GM04504 (cell line): ENCODE data around the gene ARRDC4.
"Not testable (repeated sequence)": the region's sequence is repeated elsewhere in the genome, so short reads cannot be mapped to it uniquely, and the experiment has no call there.

ENCODE experiments used
- DNase-seq: peaks from one replicate; pipeline ENCODE4 v3.0.0-alpha.2; 2012; ENCODE audit warnings: low read depth

ARRDC4 gene

GRCh38 chr15:97966924-97967620 is 6.6 kb downstream of the ARRDC4 start:
- peak; percentile 44 for DNase-seq

- no peak for DNase-seq
Observed at GRCh38 chr15:97967881-97968280, 7.4 kb downstream of the ARRDC4 start.

DNA sequence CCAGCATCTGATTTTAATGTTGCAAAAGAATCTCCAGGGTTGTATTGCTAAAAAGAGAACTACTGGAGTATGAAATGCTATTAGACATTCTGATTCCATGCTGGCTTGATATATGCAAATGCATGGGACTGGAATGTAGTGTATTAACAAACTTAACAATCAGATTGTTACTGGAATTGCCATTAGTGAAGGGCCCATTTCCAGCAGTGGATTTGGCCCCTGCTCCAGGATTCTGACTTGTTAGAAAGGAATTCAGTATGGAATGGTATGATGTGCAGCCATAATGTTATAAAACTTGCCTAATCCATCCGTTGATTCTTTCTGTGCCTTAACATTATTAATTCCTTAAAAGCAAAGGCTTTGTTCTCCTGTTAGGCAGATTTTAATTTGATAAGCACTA is 7.9 kb downstream of the ARRDC4 start:
- DNase-seq: peak; percentile 85

- DNase-seq: no peak
Observed at GRCh38 chr15:97972366-97972765, 11.9 kb downstream of the ARRDC4 start.

GRCh38 chr15:97976129-97976528 is 15.6 kb downstream of the ARRDC4 start:
- DNase-seq: no peak

DNA sequence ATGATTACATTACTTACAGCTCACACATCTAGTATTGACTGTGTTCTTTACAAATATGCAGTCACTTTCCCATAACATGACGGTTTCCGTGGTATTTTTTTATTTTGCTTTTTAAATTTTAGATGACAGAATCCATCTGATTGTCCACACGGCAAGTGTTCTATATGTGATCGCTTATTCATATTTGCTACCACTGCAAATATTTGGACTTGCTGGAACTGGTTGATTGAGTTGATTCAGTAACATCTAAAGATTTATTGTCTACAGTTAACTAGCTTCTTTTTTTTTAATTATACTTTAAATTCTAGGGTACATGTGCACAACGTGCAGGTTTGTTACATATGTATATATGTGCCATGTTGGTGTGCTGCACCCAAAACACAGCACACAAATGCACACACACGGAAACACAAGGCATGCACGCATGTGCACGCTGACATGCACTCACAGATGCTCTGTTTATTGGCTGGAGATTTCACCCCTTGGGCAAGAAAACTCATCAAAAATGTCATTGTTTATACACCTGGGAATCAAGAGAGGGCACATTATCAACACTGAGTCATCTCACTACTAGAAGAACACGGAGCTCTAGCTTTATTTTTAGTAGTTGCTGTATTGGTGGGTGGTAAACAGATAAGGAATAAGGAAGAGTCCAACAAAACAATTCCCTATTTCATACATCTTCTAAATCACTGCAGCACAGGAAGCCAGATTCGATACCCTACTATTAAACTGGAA is 16.4 kb downstream of the ARRDC4 start:
- no peak for DNase-seq

GRCh38 chr15:97977734-97978133 is 17.2 kb downstream of the ARRDC4 start:
- no peak for DNase-seq

- DNase-seq: no peak
Observed at GRCh38 chr15:97978401-97979139, 18.1 kb downstream of the ARRDC4 start.

DNA sequence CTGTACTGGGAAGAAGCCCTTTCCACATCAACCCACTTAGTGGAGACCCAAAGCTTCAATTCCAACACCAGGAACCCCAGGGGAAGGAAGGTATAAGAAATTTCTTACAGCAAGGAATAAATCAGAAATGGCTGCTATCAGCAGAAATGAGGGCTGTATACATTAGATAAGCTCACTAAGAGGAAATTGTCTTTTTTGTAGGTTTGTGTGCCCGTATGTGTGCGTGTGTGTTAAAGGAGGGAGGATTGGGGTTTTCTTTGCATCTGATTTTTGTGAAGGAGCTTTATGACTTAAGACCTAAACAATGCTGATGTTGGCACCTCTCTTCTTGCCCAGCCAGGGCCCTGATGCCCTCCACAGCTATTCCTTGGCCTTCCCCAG is 18.6 kb downstream of the ARRDC4 start:
- DNase-seq: no peak

DNA sequence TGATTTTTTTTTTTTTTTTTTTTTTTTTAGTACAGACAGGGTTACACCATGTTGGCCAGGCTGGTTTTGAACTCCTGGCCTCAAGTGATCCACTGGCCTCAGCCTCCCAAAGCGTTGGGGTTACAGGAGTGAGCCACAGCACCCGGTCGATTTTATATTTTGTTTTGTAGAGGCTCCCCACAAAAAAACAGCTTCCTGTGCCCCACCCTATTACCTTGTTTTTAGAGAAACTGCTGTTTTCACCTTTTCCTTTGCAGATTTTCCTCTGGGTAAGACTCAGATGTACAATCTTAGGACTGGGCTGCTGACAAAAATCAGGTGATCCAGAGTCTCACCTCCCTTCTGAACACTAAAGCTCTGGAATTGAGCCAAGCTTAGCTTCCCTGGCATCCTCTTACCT is 20.6 kb downstream of the ARRDC4 start:
- DNase-seq: no peak

DNA sequence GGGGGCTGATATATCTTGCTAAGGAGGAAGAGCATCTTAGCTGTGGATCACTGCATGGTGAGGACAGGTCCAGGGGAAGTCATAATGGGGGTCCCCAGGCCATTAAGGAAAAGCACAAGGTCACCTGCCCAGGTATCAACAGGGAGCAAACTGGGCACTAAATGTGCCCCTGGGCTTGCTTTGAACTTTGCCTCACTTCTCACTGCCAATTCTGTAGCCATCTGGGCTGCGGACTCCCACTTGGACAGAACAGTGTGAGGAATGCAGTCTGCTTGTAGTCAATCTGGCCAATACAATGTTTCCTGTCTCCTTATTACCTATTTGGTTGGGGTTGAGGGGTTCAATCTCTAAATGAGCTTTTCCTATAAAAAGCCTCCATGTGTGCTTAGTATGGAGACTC is 21.3 kb downstream of the ARRDC4 start:
- no peak for DNase-seq

DNA sequence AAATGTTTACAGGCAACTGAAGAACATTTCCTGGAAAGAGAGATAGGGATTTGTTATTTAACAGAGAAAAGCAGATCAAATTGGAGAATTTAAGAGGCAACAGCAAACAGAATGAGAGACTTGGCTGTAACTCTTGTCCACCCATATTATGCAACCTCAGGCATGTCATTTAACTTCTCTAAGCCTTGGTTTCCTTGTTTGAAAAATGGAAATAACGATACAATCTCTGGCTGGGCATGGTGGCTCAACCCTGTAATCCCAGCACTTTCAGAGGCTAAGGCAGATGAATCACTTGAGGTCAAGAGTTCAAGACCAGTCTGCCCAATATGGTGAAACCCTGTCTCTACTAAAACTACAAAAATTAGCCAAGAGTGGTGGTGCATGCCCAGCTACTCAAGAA is 23.7 kb downstream of the ARRDC4 start:
- no peak for DNase-seq

GRCh38 chr15:97985979-97986378 is 25.5 kb downstream of the ARRDC4 start:
- not testable (repeated sequence) for DNase-seq

- no peak for DNase-seq
Observed at GRCh38 chr15:97986781-97987180, 26.3 kb downstream of the ARRDC4 start.

- DNase-seq: no peak
Observed at GRCh38 chr15:97989299-97989698, 28.8 kb downstream of the ARRDC4 start.

DNA sequence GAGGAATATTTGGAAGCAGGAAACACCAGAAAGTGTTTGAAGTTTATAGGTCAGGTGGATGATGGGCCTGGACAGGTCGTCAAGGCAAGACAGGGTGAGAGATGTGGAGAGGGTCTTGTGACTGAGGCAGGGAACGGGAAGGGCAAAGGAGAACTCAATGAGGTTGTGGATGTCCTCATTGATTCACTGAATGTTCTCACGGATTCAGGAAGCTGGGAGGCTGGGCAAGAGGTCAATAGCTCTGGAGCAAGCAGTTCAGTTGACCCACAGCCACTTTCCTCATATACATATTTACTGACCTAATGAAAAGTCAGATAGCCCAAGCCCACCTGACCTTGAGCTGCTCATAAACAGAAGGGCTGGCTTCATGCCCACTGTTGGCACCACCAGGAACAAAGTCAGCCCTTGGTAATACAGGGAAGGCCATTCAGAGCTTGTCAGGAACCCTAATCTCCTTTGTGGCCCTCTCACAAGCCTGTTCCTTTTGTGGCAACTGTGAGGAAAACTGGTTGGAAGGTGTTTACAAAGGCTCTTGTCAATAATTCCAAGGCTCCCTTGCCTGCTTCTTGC is 31.6 kb downstream of the ARRDC4 start:
- DNase-seq: no peak

- DNase-seq: no peak
Observed at GRCh38 chr15:97992823-97993222, 32.3 kb downstream of the ARRDC4 start.

DNA sequence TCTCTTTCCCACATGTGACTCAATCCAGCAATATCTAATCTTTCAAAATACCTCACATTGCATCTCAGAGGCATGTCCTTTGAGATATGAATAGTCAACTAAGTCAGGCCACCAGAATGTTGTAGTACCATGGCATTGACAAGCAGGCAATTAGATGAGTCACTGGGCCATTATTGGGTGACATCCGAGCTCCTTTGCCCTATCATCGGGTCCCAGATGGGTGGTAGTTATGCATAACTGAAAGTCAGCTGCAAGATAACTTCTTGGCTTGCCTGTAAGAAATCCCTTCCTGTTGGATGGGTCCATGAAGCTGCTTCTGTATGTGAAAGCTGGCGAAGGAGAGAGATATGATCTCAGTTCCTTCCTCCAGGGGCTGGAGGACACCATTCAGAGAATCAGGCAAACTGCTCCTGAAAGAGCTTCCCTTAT is 32.8 kb downstream of the ARRDC4 start:
- DNase-seq: no peak

DNA sequence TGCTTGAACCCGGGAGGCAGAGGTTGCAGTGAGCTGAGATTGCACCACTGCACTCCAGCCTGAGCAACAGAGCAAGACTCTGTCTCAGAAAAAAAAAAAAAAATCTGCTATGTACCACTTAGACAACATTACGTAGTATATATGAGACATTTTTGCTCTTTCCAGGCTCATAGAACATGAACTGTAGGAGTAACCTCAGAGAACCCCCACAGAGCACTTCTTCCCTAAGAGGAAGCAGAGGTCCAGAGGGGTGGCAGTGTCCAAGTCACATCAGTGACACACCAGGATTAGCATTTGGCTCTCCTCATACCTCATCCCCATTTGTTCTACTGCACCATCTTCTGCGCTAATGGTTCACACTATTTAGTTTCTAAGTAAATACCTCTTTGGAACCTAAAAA is 33.7 kb downstream of the ARRDC4 start:
- no peak for DNase-seq

- DNase-seq: no peak
Observed at GRCh38 chr15:97995192-97995591, 34.7 kb downstream of the ARRDC4 start.

DNA sequence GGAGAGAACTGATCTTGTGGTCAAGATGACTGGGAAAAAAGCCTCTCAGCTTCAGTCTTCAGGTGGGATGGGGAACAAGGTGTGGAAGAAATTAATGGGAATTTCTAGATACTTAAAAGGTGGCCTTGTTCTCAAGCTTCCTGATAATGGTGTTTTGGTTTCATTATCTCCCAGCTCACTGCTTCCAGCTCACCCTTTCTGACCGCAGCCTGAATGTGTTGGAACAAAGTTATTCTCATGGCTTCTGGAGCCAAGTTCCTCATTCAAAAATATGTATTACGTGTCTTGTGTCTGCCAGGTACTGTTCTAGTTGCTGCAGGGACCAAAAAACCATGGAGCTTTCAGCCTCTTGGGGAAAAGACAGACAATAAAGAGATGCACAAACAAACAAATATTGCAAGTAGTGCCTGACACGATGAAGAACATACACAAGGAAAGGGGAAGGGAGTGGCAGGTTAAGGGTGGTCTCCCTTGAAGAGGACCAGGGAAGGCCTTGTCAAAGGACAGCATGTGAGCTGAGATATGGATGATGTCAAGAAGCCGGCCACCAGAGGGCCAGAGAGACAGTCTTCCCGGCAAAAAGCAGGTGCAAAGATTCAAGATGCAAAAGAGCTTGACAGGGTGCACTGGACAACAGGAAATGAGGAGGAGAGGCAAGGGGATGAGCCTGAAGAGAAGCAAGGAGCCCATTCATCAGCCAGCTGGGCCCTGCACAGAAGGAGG is 35.5 kb downstream of the ARRDC4 start:
- no peak for DNase-seq
